ENCODE results near the gene TECPR1. TPM values are rescaled to one million over a fixed set of nuclear protein-coding genes. Genes with fewer than 3 reads are reported as not detected.

Gene TECPR1
- total and polyA plus RNA-seq, 7 donors = 7.7 to 38.2 (median 12.6) TPM

DNA sequence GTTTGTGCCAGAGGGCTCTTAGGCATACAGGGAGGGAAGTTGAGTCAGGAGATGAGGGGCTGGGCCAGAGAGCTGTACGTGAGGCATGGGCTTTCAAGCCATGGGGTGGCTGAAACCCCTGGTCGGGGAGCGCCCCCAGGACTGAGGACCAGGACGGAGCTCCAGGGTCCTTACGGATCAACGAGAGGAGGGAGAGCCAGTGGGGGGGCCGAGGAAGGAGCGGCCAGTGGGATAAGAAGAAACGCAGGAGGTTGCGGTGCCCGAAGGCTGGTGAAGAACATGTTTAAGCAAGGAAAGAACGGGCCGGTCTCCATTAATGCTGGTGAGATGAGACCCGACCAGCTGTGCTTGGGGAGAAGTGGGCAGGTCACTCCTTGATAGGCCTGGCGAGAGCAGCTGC is 84.4 kb downstream of the TECPR1 start:
- Histone ChIP-seq H3K27ac (no peak overlapping the region), H3K4me3 (no peak overlapping the region), H3K27me3 (no peaks in the 10 kb centered on the region), H3K36me3 (peaks cover 0 to 13% (median 0%) of the 10 kb centered on the region in 4 donors), H3K9me3 (no peaks in the 10 kb centered on the region), H3K4me1 (peaks cover 0 to 15% (median 13%) of the 10 kb centered on the region in 4 donors)
- TF ChIP-seq, protein P1, sequence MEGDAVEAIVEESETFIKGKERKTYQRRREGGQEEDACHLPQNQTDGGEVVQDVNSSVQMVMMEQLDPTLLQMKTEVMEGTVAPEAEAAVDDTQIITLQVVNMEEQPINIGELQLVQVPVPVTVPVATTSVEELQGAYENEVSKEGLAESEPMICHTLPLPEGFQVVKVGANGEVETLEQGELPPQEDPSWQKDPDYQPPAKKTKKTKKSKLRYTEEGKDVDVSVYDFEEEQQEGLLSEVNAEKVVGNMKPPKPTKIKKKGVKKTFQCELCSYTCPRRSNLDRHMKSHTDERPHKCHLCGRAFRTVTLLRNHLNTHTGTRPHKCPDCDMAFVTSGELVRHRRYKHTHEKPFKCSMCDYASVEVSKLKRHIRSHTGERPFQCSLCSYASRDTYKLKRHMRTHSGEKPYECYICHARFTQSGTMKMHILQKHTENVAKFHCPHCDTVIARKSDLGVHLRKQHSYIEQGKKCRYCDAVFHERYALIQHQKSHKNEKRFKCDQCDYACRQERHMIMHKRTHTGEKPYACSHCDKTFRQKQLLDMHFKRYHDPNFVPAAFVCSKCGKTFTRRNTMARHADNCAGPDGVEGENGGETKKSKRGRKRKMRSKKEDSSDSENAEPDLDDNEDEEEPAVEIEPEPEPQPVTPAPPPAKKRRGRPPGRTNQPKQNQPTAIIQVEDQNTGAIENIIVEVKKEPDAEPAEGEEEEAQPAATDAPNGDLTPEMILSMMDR (IDR thresholded peaks at IDR 0.05) = no peak
- TF ChIP-seq POLR2A (IDR thresholded peaks at IDR 0.05) (no peak), EP300 (IDR thresholded peaks at IDR 0.05) (no peak), POLR2AphosphoS5 (IDR thresholded peaks at IDR 0.05) (no peak)
- intact Hi-C loops (cut with DNase I) = loop anchor here (1.0 to 2.0 kb wide), 2 partner anchors 61 to 147 kb away; partner anchors contain the start of gene LMTK2
- WGBS, 2 donors = 95 to 98% methylated on average over 15 of the region's 15 CpGs
- no peak for DNase-seq

DNA sequence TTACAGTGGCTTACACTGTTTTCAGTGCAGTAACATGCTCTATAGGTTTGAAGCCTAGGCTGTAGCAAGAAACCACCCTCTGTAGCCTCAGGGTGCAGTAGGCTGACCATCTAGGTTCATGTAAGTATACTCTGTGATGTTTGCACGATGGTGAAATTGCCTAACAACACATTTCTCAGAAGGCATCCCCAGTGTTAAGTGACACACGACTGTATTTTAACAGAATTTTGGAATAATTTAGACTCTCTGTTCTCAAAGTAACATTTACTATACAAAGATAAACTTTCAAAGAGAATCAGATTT is 85.4 kb downstream of the TECPR1 start:
- Histone ChIP-seq H3K4me3 (no peak overlapping the region), H3K4me1 (peaks cover 0 to 15% (median 13%) of the 10 kb centered on the region in 4 donors), H3K27me3 (no peaks in the 10 kb centered on the region), H3K9me3 (no peaks in the 10 kb centered on the region), H3K27ac (no peak overlapping the region), H3K36me3 (peaks cover 0 to 6% (median 0%) of the 10 kb centered on the region in 4 donors)
- no peak for TF ChIP-seq POLR2A (IDR thresholded peaks at IDR 0.05)
- TF ChIP-seq, protein P1 (IDR thresholded peaks at IDR 0.05) = no peak
- TF ChIP-seq POLR2AphosphoS5 (IDR thresholded peaks at IDR 0.05) = no peak
- TF ChIP-seq EP300 (IDR thresholded peaks at IDR 0.05) = no peak
- intact Hi-C loops (cut with DNase I) = no loop called here
- DNase-seq = no peak
- 74 to 86% methylated on average over 2 of the region's 2 CpGs for WGBS, 2 donors

DNA sequence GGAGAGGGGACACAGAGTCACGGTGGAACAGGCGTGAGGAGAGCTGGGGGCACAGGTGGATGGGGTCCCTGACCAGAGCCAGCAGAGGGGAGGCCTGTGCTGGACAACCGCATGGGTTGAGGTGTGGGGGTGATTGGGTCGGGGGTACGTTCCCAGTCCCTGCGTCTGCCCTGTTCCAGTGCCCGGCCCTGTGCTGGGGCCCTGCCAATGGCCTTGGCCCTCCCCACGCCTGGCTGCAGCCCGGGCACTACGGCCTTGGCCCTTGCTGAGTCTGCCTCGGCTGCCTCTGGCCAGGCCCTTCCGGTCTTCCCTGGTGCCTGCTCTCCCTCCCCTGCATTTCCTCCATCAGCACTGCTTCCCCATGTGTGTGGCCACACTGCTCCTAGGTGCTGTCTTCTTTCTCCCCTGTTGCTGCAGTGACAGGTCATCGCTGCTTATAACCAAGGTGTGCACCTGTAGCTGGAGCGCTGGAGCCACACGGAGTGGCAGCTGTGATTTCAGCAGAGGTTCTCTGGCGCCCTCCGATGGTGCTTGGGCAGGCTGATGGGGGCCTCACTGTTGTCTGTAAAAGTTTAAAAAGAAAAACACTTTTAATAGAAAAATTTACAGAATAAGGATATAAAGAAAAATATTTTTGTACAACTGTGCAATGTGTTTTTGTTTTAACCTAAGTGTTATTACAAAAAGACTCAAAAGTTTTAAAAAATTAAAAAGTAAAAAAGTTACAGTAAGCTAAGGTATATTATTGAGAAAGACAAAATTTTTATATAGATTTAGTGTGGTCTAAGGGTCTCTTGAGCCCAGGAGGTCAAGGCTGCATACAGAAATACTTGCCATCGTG is 86.0 kb downstream of the TECPR1 start:
- peaks cover 0 to under 1% (median 0%) of the 10 kb centered on the region in 4 donors for H3K36me3 ChIP-seq
- no peaks in the 10 kb centered on the region for H3K9me3 ChIP-seq
- H3K4me3 ChIP-seq = no peak overlapping the region
- intact Hi-C loops (cut with DNase I) = no loop called here
- H3K27ac ChIP-seq = no peak overlapping the region
- TF ChIP-seq, protein P1 (IDR thresholded peaks at IDR 0.05) = peak in 1 of 4 experiments; percentile 39
- no peak for TF ChIP-seq POLR2AphosphoS5 (IDR thresholded peaks at IDR 0.05)
- no peak for DNase-seq
- WGBS, 2 donors = 56 to 75% methylated on average over 18 of the region's 18 CpGs
- no peaks in the 10 kb centered on the region for H3K27me3 ChIP-seq
- peaks cover 0 to 15% (median 13%) of the 10 kb centered on the region in 4 donors for H3K4me1 ChIP-seq

Other genes starting within 250 kb of the TECPR1 start
- gene LMTK2, start 145.4 kb downstream of the TECPR1 start, total RNA-seq = 10 to 100 TPM; 16.8 to 19.9 (median 18.0) TPM
- 10 to 100 TPM in 1 of 3 donors, 1 to 10 TPM in 2; 3.0 to 17.0 (median 5.3) TPM for gene LMTK2, start 145.4 kb downstream of the TECPR1 start, polyA plus RNA-seq
- gene BHLHA15, start 40.8 kb downstream of the TECPR1 start, total RNA-seq = not detected
- 1 to 10 TPM in 2 of 3 donors, not detected in 1; 1.2 to 1.4 TPM for gene BHLHA15, start 40.8 kb downstream of the TECPR1 start, polyA plus RNA-seq
- gene BRI3, start 29.5 kb upstream of the TECPR1 start, total RNA-seq = 10 to 100 TPM; 44.9 to 61.8 (median 48.4) TPM
- 100 to 1,000 TPM; 150 to 344 (median 339) TPM for gene BRI3, start 29.5 kb upstream of the TECPR1 start, polyA plus RNA-seq
- gene BAIAP2L1, start 148.9 kb upstream of the TECPR1 start, total RNA-seq = 1 to 10 TPM in 1 of 4 donors, under 1 TPM in 3; 0.27 to 3.0 (median 0.51) TPM
- 10 to 100 TPM; 26.4 to 44.2 (median 34.7) TPM for gene BAIAP2L1, start 148.9 kb upstream of the TECPR1 start, polyA plus RNA-seq